ACHN (cell line): ENCODE data around the gene CLDN16.

ENCODE experiments used
- DNase-seq: peaks from one replicate; pipeline ENCODE4 v3.0.0-alpha.2; 2015
- in situ Hi-C: cut with HindIII; loops from 2 replicates; pipeline ENCODE4 v1.10.0; 2017; ENCODE audit warnings: low sequenced_read_pairs, low pct_ligation_motif_present, low pct_unique_long_range_greater_than_20kb

Gene CLDN16

GRCh38 chr3:190375246-190375645 is 12.7 kb upstream of the CLDN16 start:
- in situ Hi-C loops, result no loop called here
- DNase-seq, result peak; percentile 76

- in situ Hi-C loops, result no loop called here
- DNase-seq, result peak; percentile 64
Measured at GRCh38 chr3:190375671-190376070, 12.3 kb upstream of the CLDN16 start.

GRCh38 chr3:190378240-190378891 is 9.6 kb upstream of the CLDN16 start:
- in situ Hi-C loops, result no loop called here
- no peak for DNase-seq

GRCh38 chr3:190380184-190380583 is 7.8 kb upstream of the CLDN16 start:
- DNase-seq, result no peak
- in situ Hi-C loops, result no loop called here

- DNase-seq, result no peak
- in situ Hi-C loops, result no loop called here
Measured at GRCh38 chr3:190381441-190381840, 6.5 kb upstream of the CLDN16 start.

- in situ Hi-C loops, result no loop called here
- DNase-seq, result no peak
Measured at GRCh38 chr3:190382082-190382481, 5.9 kb upstream of the CLDN16 start.

GRCh38 chr3:190384309-190384756 is 3.6 kb upstream of the CLDN16 start:
- DNase-seq, result peak; percentile 93
- in situ Hi-C loops, result no loop called here

GRCh38 chr3:190385731-190386688 is 2.0 kb upstream of the CLDN16 start:
- peak; percentile 96 for DNase-seq
- in situ Hi-C loops, result no loop called here

GRCh38 chr3:190388703-190389102 is 740 bp downstream of the CLDN16 start:
- in situ Hi-C loops, result no loop called here

GRCh38 chr3:190396001-190396400 is 8.0 kb downstream of the CLDN16 start:
- no peak for DNase-seq
- in situ Hi-C loops, result no loop called here

More at GRCh38 chr3:190388703-190389102, 740 bp downstream of the CLDN16 start:
- no peak for DNase-seq

GRCh38 chr3:190397889-190398288 is 9.9 kb downstream of the CLDN16 start:
- in situ Hi-C loops, result no loop called here
- DNase-seq, result no peak

- no peak for DNase-seq
- in situ Hi-C loops, result no loop called here
Measured at GRCh38 chr3:190399677-190400076, 11.7 kb downstream of the CLDN16 start.

- no peak for DNase-seq
- in situ Hi-C loops, result no loop called here
Measured at GRCh38 chr3:190401963-190402362, 14.0 kb downstream of the CLDN16 start.

- no peak for DNase-seq
- in situ Hi-C loops, result no loop called here
Measured at GRCh38 chr3:190404715-190405114, 16.8 kb downstream of the CLDN16 start.

- in situ Hi-C loops, result no loop called here
Measured at GRCh38 chr3:190414297-190414696, 26.3 kb downstream of the CLDN16 start.

GRCh38 chr3:190424108-190424477 is 36.1 kb downstream of the CLDN16 start:
- no peak for DNase-seq
- in situ Hi-C loops, result no loop called here

More at GRCh38 chr3:190414297-190414696, 26.3 kb downstream of the CLDN16 start:
- DNase-seq, result no peak

GRCh38 chr3:190424478-190425439 is 36.8 kb downstream of the CLDN16 start:
- in situ Hi-C loops, result no loop called here
- peak; percentile 77 for DNase-seq

- in situ Hi-C loops, result no loop called here
- DNase-seq, result no peak
Measured at GRCh38 chr3:190425833-190426232, 37.9 kb downstream of the CLDN16 start.
